ENCODE data around the gene NSF.
"Not testable (repeated sequence)": the region's sequence is repeated elsewhere in the genome, so short reads cannot be mapped to it uniquely, and the experiment has no call there.

DNA sequence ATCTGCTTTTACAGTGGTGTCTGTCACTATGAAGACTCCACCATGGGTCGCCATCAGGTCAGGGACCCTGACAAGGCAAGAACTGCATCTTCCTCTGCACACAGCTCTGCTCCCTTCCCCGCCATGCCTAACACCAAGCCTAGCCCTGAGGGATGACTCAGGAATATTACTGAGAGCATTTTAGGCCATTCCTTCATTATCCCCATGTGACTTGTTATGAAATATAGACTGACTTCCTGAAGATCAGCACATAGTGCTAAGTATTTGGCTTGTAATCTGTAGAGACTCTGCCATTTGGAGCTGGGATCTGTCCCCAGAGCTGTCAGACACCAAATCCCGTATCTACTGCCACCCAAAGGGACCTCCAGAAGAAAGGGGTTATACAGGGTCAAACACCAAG, 30.4 kb upstream of the NSF start:
- TF ChIP-seq, protein P1, sequence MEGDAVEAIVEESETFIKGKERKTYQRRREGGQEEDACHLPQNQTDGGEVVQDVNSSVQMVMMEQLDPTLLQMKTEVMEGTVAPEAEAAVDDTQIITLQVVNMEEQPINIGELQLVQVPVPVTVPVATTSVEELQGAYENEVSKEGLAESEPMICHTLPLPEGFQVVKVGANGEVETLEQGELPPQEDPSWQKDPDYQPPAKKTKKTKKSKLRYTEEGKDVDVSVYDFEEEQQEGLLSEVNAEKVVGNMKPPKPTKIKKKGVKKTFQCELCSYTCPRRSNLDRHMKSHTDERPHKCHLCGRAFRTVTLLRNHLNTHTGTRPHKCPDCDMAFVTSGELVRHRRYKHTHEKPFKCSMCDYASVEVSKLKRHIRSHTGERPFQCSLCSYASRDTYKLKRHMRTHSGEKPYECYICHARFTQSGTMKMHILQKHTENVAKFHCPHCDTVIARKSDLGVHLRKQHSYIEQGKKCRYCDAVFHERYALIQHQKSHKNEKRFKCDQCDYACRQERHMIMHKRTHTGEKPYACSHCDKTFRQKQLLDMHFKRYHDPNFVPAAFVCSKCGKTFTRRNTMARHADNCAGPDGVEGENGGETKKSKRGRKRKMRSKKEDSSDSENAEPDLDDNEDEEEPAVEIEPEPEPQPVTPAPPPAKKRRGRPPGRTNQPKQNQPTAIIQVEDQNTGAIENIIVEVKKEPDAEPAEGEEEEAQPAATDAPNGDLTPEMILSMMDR (IDR thresholded peaks at IDR 0.05): not testable (repeated sequence)
- not testable (repeated sequence) for TF ChIP-seq POLR2A (IDR thresholded peaks at IDR 0.05)

Measured in adrenal gland (tissue), 5 donors.